ENCODE results near the gene RABGAP1L.

DNA sequence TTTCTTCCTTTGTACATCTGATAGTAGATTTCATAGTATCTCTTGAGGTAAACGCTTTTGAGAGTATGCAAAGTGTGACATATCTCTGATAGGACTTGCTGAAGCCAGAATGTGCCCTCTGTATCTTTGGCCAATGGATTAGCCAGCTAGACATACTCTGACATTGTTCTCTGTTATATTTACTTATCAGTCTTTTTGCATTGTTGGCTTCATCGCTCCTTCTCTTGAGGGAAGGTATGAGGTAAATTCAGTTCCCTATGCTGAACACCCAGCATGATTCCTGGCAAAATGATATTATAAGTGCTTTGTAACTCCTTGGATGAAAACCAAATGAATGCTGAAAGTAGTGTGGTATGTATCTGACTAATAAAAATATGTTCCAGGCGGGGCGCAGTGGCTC, 677.2 kb downstream of the RABGAP1L start:
- TF ChIP-seq, protein P1, sequence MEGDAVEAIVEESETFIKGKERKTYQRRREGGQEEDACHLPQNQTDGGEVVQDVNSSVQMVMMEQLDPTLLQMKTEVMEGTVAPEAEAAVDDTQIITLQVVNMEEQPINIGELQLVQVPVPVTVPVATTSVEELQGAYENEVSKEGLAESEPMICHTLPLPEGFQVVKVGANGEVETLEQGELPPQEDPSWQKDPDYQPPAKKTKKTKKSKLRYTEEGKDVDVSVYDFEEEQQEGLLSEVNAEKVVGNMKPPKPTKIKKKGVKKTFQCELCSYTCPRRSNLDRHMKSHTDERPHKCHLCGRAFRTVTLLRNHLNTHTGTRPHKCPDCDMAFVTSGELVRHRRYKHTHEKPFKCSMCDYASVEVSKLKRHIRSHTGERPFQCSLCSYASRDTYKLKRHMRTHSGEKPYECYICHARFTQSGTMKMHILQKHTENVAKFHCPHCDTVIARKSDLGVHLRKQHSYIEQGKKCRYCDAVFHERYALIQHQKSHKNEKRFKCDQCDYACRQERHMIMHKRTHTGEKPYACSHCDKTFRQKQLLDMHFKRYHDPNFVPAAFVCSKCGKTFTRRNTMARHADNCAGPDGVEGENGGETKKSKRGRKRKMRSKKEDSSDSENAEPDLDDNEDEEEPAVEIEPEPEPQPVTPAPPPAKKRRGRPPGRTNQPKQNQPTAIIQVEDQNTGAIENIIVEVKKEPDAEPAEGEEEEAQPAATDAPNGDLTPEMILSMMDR (IDR thresholded peaks at IDR 0.05) = no peak
- TF ChIP-seq EP300 (IDR thresholded peaks at IDR 0.05) (no peak), POLR2A (IDR thresholded peaks at IDR 0.05) (no peak)
